Measurements from ENCODE around the gene LMAN1L. TPM values are rescaled to one million over a fixed set of nuclear protein-coding genes. Genes with fewer than 3 reads are reported as not detected.
A peak's percentile ranks its signal among the peaks of the same experiment; 100 is the strongest.

LMAN1L gene
- total RNA-seq, 2 experiments from 2014 or later, result 0.36 to 0.37 TPM

DNA sequence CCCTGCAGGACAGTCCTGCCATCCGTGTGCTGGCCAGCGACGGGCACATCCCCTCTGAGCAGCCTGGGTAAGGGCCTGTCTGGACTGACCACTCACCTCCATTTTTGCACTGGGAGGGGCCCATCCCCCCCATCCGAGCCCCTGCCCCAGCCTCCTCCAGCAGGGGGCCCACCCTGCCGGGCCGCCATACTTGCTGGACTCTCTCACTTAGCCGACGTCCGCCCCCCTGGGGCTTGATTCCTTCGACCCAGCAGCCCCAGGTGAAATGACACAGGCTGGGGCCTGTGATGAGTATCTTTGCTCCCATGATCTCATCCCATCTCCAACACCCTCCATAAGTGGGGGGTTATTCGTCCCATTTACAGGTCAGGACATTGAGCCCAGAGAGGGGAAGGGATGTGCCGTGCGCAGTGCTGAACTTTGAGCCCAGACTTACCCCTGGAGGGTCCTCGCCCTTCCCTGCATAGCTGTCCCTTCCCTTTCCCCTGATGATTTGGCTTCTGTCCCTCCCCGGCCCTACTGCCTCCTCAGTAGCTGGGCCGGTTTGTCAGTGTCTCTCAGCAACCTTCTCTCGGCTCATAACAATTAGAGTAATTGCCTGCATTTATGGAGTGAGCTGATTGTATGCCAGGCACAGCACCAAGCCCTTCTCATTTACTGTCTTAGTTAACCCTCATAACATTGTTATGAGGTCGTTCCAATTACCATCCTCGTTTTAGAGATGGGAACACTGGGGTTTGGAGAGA is 4.2 kb downstream of the LMAN1L start:
- Mint-ChIP-seq H3K4me1 (peaks cover 7% of the 10 kb centered on the region), H3K36me3 (no peaks in the 10 kb centered on the region), H3K27ac (no peak overlapping the region), H3K9me3 (no peaks in the 10 kb centered on the region), H3K27me3 (peaks cover 5% of the 10 kb centered on the region), H3K4me3 (no peak overlapping the region)
- no peak for DNase-seq
- POLR2A ChIA-PET, result interaction anchor here (0.5 kb wide), 1 partner anchor 10 kb away, joined by 3 read pairs; no protein-coding TSS in a partner anchor
- ATAC-seq (ENCODE audit: low read depth), result no peak

DNA sequence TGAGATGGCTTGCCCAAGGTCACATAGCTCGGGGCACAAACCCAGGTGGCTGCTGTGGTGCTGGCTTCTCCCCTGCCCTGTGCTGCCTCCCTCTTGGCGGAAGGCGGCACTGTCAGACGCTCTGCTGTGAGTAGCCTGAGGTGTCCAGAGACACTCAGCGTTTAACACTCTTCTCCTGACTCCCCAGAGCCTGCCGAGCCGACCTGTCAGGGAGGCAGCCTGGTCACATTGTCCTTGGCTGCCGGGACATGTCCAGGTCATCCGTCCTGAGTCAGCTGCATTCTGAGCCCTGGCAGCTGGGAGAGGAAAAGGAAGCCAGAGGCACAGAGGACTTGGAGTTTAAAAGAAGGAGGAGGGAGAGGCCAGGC is 4.7 kb downstream of the LMAN1L start:
- no peak for ATAC-seq (ENCODE audit: low read depth)
- Mint-ChIP-seq H3K4me1 (peaks cover 7% of the 10 kb centered on the region), H3K4me3 (no peak overlapping the region), H3K27ac (no peak overlapping the region), H3K36me3 (no peaks in the 10 kb centered on the region), H3K27me3 (peaks cover 5% of the 10 kb centered on the region), H3K9me3 (no peaks in the 10 kb centered on the region)
- POLR2A ChIA-PET, result interaction anchor here (0.5 kb wide), 1 partner anchor 11 kb away, joined by 3 read pairs; no protein-coding TSS in a partner anchor
- no peak for DNase-seq

DNA sequence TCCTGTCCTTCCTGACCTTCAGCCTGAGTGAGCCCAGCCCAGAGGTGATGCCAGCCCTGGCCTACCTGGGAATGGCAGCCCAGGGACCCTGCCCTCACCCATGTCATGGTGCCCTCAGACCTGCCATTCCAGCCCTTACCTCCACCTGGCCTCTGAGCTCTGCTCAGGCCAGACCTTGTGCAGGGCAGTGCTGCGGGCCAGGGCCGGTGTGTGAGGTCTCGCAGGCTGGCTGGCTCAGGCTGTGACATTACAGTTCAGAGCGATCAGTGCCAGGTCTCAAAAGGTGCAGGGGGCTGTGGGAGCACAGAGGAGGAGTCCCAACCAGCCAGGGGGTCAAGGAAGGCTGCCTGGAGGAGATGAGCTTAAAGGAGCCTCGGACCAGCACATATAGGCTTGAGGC is 7.4 kb downstream of the LMAN1L start:
- POLR2A ChIA-PET, result interaction anchor here (0.7 kb wide), 1 partner anchor 24 kb away, joined by 3 read pairs; no protein-coding TSS in a partner anchor
- DNase-seq (no peak), ATAC-seq (ENCODE audit: low read depth) (no peak)
- peaks cover 6% of the 10 kb centered on the region for H3K27me3 Mint-ChIP-seq
- H3K4me1 Mint-ChIP-seq, result peaks cover 7% of the 10 kb centered on the region
- H3K36me3 Mint-ChIP-seq, result no peaks in the 10 kb centered on the region
- no peak overlapping the region for H3K27ac Mint-ChIP-seq
- no peak overlapping the region for H3K4me3 Mint-ChIP-seq
- H3K9me3 Mint-ChIP-seq, result no peaks in the 10 kb centered on the region

DNA sequence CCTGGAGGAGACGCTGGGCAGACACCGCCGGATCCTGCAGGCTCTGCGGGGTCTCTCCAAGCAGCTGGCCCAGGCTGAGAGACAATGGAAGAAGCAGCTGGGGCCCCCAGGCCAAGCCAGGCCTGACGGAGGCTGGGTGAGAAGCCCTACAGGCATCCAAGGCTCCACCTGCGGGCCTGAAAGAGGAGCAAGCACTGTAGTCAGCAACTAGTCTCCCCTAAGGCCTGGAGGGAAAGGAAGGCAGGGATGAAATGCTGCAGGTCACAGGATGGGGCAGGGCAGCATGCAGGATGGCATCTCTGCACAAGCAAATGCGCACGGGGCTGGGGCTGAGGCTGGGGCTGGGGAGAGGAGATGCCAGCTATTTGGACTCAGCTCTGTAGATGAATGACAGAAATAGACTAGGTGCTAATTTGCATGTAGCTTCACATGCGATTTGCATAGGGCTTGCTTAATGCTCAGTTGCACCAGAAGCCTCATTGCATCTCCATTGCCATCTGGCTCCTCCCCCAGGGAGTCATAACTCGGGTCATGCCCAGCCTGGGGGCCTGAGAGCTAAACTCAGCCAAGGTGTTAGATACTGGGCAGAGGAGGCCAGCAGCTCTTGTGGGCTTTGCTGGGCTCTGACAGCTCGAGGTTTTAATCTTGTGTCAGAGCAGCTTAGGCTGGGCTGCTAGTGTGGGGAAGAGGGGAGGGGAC is 8.6 kb downstream of the LMAN1L start:
- H3K27me3 Mint-ChIP-seq, result peaks cover 10% of the 10 kb centered on the region
- no peak overlapping the region for H3K27ac Mint-ChIP-seq
- H3K36me3 Mint-ChIP-seq, result no peaks in the 10 kb centered on the region
- no peaks in the 10 kb centered on the region for H3K9me3 Mint-ChIP-seq
- peaks cover 4% of the 10 kb centered on the region for H3K4me1 Mint-ChIP-seq
- no peak overlapping the region for H3K4me3 Mint-ChIP-seq
- DNase-seq, result no peak
- no peak for ATAC-seq (ENCODE audit: low read depth)
- POLR2A ChIA-PET, result interaction anchor here (0.6 to 1.2 kb wide), 2 partner anchors 13 to 59 kb away, joined by 4 to 5 read pairs; no protein-coding TSS in a partner anchor

DNA sequence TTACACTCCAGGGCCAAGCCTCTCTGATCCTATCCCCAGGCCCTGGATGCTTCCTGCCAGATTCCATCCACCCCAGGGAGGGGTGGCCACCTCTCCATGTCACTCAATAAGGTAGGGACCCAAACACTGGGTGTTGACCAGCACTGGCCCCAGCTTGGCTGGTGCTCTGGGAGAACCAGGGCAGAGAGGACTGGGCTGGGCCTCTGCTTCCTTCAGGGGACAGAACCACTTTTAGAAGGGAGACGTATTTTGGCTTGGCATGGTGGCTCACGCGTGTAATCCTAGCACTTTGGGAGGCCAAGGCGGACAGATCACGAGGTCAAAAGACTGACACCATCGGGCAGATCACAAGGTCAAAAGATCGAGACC is 9.1 kb downstream of the LMAN1L start:
- no peak overlapping the region for H3K27ac Mint-ChIP-seq
- H3K4me3 Mint-ChIP-seq, result no peak overlapping the region
- POLR2A ChIA-PET, result interaction anchor here (0.6 kb wide), 1 partner anchor 58 kb away, joined by 4 read pairs; no protein-coding TSS in a partner anchor
- H3K27me3 Mint-ChIP-seq, result peaks cover 13% of the 10 kb centered on the region
- ATAC-seq (ENCODE audit: low read depth), result no peak
- DNase-seq, result no peak
- no peaks in the 10 kb centered on the region for H3K36me3 Mint-ChIP-seq
- no peaks in the 10 kb centered on the region for H3K9me3 Mint-ChIP-seq
- peaks cover 4% of the 10 kb centered on the region for H3K4me1 Mint-ChIP-seq

DNA sequence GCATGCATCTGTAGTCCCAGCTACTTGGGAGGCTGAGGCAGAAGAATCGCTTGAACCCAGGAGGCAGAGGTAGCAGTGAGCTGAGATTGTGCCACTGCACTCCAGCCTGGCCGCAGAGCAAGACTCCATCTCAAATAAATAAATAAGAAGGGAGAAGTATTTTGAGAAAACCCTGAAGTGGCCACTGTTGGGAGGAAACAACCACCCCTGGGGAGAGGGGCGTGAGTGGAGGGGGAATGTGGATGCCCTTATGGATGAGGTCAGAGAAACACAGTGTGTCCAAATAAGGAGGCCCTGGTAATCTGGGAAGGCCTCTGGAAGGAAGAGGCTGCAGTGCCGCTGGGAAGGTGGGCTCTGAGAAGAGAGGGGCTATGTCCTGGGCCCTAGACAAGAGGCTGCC is 9.6 kb downstream of the LMAN1L start:
- Mint-ChIP-seq H3K4me3 (no peak overlapping the region), H3K27ac (no peak overlapping the region), H3K36me3 (no peaks in the 10 kb centered on the region), H3K4me1 (peaks cover 4% of the 10 kb centered on the region), H3K9me3 (no peaks in the 10 kb centered on the region), H3K27me3 (peaks cover 18% of the 10 kb centered on the region)
- no peak for DNase-seq
- POLR2A ChIA-PET, result interaction anchor here (0.6 kb wide), 1 partner anchor 10 kb away, joined by 3 read pairs; no protein-coding TSS in a partner anchor
- ATAC-seq (ENCODE audit: low read depth), result no peak

DNA sequence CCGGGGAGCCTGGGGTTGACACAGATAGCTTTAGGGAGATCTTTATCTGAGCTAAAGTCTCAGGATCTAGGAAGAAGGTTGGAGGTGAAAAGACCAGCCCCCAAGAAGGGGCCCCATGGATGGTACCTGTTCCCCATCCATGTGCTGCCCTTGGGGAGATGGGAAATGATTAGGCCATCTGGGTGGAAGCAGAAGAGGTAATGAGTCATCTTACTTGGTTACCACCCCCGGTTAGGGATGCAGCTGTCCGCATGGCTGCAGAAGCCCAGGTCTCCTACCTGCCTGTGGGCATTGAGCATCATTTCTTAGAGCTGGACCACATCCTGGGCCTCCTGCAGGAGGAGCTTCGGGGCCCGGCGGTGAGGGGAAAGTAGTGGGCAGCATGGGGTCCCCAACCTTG is 10.7 kb downstream of the LMAN1L start:
- peaks cover 4% of the 10 kb centered on the region for H3K4me1 Mint-ChIP-seq
- peaks cover 28% of the 10 kb centered on the region for H3K27me3 Mint-ChIP-seq
- H3K9me3 Mint-ChIP-seq, result no peaks in the 10 kb centered on the region
- DNase-seq (no peak), ATAC-seq (ENCODE audit: low read depth) (no peak)
- no peak overlapping the region for H3K27ac Mint-ChIP-seq
- H3K4me3 Mint-ChIP-seq, result no peak overlapping the region
- POLR2A ChIA-PET, result no interaction called here
- no peaks in the 10 kb centered on the region for H3K36me3 Mint-ChIP-seq

DNA sequence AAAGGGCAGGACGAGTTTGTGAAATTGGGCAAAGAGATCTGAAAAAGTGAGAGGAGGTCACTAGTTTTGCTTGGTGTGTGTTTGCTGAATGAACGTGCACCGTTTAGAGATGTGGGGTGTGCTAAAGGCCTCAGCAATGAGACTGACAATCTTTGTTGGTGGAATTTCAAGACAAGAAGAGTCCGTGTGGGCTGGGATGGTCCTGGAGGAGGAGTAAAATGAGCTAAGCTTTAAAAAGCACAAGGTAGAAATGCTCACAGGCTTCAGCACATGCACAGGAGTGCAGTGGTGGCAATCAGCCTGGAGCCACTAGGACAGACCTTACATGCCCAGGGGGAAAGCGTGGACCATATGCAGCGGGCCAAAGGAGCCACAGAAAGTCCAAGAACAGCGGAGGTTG is 12.3 kb downstream of the LMAN1L start:
- no peaks in the 10 kb centered on the region for H3K36me3 Mint-ChIP-seq
- no peaks in the 10 kb centered on the region for H3K4me1 Mint-ChIP-seq
- DNase-seq (no peak), ATAC-seq (ENCODE audit: low read depth) (no peak)
- H3K27me3 Mint-ChIP-seq, result peaks cover 36% of the 10 kb centered on the region
- H3K4me3 Mint-ChIP-seq, result no peak overlapping the region
- H3K27ac Mint-ChIP-seq, result no peak overlapping the region
- POLR2A ChIA-PET, result interaction anchor here (1.9 kb wide), 1 partner anchor 53 kb away, joined by 5 read pairs; no protein-coding TSS in a partner anchor
- no peaks in the 10 kb centered on the region for H3K9me3 Mint-ChIP-seq

DNA sequence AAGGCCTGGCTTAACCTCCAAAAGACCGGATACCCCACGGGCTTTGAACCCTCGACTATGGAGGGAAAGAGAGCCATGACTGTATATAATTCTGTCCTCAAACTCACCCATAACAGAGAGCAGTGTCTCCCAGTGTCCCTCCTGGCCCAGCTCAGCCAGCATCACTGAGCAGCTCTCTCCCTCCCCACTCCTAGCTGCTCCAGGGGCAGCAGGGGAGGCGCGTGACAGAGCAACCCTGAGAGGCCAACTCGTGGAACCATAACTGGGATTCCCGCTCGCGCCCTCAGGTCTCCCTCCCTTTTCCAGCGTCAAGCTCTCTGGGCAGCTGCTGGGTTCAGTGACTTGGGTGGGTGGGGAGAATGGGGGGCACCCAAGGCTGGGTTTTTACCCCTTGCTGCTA is 13.2 kb downstream of the LMAN1L start:
- Mint-ChIP-seq H3K9me3 (no peaks in the 10 kb centered on the region), H3K4me3 (no peak overlapping the region), H3K27ac (no peak overlapping the region), H3K27me3 (peaks cover 36% of the 10 kb centered on the region), H3K36me3 (no peaks in the 10 kb centered on the region), H3K4me1 (no peaks in the 10 kb centered on the region)
- DNase-seq (no peak), ATAC-seq (ENCODE audit: low read depth) (no peak)
- POLR2A ChIA-PET, result interaction anchor here (1.3 to 1.9 kb wide), 2 partner anchors 46 to 54 kb away, joined by 5 read pairs; no protein-coding TSS in a partner anchor

DNA sequence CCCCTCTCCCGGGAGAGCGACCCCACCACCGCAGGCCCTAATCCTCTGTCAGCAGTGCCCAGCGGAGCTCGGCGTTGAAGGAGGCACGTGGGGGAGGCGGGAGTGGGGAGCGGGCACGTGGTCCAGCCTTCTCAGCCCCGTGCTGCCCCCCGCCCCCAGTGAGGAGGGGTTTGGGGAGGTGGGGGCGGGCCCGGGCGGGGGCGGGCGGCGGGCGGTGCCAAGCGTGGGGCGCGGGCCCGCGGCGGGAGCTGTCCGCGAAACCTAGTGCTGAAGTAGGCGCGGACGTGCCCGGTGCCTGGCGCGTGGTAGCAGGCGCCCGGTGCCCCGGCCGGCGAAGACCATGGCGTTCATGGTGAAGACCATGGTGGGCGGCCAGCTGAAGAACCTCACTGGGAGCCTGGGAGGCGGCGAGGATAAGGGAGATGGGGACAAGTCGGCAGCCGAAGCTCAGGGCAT is 13.8 kb downstream of the LMAN1L start, which contains the start of gene CPLX3:
Gene CPLX3, plus strand, starts transcription at position 264 of the 456 bp plus-strand sequence. Its CDS starts 77 bp downstream, at position 341.
- Mint-ChIP-seq H3K36me3 (no peaks in the 10 kb centered on the region), H3K4me1 (no peaks in the 10 kb centered on the region), H3K9me3 (no peaks in the 10 kb centered on the region), H3K27me3 (peaks cover 36% of the 10 kb centered on the region), H3K4me3 (no peak within 1 kb of the TSS), H3K27ac (no peak within 1 kb of the TSS)
- POLR2A ChIA-PET, result interaction anchor here (0.9 to 1.9 kb wide), 3 partner anchors 46 to 55 kb away, joined by 4 to 5 read pairs (median 5); no protein-coding TSS in a partner anchor
- DNase-seq, result peak; percentile 80
- peak; percentile 58 for ATAC-seq (ENCODE audit: low read depth)

DNA sequence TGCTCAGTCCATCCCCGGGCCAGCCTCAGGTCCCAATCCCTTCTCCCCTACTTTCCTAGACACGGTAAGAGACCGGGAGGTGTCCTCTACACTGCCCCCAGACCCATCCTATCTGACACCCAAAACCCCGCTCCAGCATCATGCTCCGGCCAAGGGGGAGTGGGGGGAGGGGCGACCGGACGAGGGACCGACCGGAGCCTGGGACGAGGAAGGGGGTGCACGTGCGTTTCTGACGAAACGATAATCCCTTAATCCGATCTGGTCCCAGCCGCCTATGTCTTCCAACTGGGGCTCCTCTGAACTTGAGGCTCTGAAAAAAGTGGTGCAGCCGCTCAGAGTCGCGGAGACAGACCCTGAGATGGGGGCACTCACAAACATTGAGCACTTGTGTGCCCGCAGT is 14.3 kb downstream of the LMAN1L start:
- POLR2A ChIA-PET, result interaction anchor here (0.9 kb wide), 1 partner anchor 56 kb away, joined by 4 read pairs; no protein-coding TSS in a partner anchor
- Mint-ChIP-seq H3K4me3 (no peak overlapping the region), H3K27ac (no peak overlapping the region), H3K27me3 (peaks cover 36% of the 10 kb centered on the region), H3K9me3 (no peaks in the 10 kb centered on the region), H3K4me1 (no peaks in the 10 kb centered on the region), H3K36me3 (no peaks in the 10 kb centered on the region)
- DNase-seq (no peak), ATAC-seq (ENCODE audit: low read depth) (no peak)

DNA sequence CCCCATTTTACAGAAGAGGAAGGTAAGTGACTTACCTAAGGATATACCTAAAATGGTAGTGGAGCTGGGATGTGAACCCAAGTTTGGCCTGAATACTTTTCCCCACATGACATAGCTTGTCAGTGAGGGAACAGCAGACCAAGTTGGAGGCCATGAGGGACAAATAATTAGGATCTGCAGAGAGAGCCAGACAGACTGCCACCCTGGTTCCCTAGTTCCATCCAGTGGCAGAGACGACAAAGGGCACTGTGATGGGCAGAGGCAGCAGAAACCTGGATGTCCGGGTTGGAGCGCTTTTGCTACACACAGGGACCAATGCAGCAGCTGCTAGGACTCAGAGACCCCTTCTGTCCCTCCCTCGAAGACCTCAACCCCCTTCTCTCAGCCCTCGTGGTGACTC is 15.0 kb downstream of the LMAN1L start:
- no peaks in the 10 kb centered on the region for H3K36me3 Mint-ChIP-seq
- DNase-seq (no peak), ATAC-seq (ENCODE audit: low read depth) (no peak)
- no peak overlapping the region for H3K4me3 Mint-ChIP-seq
- no peaks in the 10 kb centered on the region for H3K9me3 Mint-ChIP-seq
- H3K27ac Mint-ChIP-seq, result no peak overlapping the region
- peaks cover 36% of the 10 kb centered on the region for H3K27me3 Mint-ChIP-seq
- H3K4me1 Mint-ChIP-seq, result no peaks in the 10 kb centered on the region
- POLR2A ChIA-PET, result interaction anchor here (0.9 kb wide), 1 partner anchor 56 kb away, joined by 4 read pairs; no protein-coding TSS in a partner anchor

DNA sequence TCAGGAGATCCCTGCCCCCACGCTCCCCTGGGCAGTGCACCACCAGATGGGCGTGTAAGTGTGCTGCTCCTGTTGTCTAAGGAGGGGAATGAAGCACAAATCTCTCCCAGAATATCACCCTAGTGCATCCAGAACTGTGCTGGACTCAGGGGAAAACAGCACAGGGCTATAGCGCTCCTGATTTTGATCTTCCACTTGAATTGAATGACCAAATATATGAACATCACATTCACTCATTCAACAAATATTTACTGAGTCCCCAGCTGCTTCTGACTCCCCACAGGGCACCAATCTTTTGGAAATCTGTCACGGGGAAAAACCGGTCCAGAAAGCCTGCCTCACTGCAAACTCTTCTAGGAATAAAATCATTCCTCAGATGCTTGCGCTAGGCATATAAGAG is 16.2 kb downstream of the LMAN1L start:
- Mint-ChIP-seq H3K4me3 (no peak overlapping the region), H3K27me3 (peaks cover 34% of the 10 kb centered on the region), H3K36me3 (no peaks in the 10 kb centered on the region), H3K9me3 (no peaks in the 10 kb centered on the region), H3K4me1 (no peaks in the 10 kb centered on the region), H3K27ac (no peak overlapping the region)
- POLR2A ChIA-PET, result interaction anchor here (0.6 kb wide), 1 partner anchor 367 kb away, joined by 4 read pairs; no protein-coding TSS in a partner anchor
- ATAC-seq (ENCODE audit: low read depth) (no peak), DNase-seq (no peak)
